CD14-positive monocyte (primary cell): ENCODE data around the gene PSMD12. TPM values are rescaled to one million over a fixed set of nuclear protein-coding genes. Genes with fewer than 3 reads are reported as not detected.
"Not testable (repeated sequence)": the region's sequence is repeated elsewhere in the genome, so short reads cannot be mapped to it uniquely, and the experiment has no call there.

Experiments used
- DNase-seq, 3 donors: peaks; one replicate each; pipeline ENCODE4 v3.0.0-alpha.2; 2011 to 2022
- H2AFZ ChIP-seq: 2 replicates; pipeline ENCODE4 v1.6.0; 2012; ENCODE audit warnings: mild to moderate bottlenecking, low read depth, low read length, inconsistent platforms; ENCODE audit not compliant: insufficient read depth, poor library complexity, severe bottlenecking
- H3K27ac ChIP-seq, 2 donors: 1 replicate in 1 of 2; 2 replicates in 1 of 2; pipeline ENCODE4 v1.5.1; 2012 to 2013; ENCODE audit warnings: low read length in 2 of 2, control low read depth in 1 of 2, inconsistent platforms in 1 of 2, low read depth in 1 of 2, mild to moderate bottlenecking in 1 of 2
- H3K27me3 ChIP-seq, 2 donors: one replicate each; pipeline versions ENCODE4 v1.6.0 to v1.6.1; 2011 to 2013; ENCODE audit warnings: low read length in 2 of 2; ENCODE audit not compliant: control insufficient read depth in 2 of 2, insufficient read depth in 2 of 2
- H3K36me3 ChIP-seq, 2 donors: replicated peaks in 1 of 2; 1 replicate in 1 of 2; 2 replicates in 1 of 2; pipeline versions ENCODE4 v1.5.1 to v1.6.1; 2012 to 2013; ENCODE audit warnings: low read length in 2 of 2, control low read depth in 1 of 2, inconsistent platforms in 1 of 2, mild to moderate bottlenecking in 1 of 2; ENCODE audit not compliant: insufficient read depth in 2 of 2, control insufficient read depth in 1 of 2
- H3K4me1 ChIP-seq, 2 donors: 1 replicate in 1 of 2; 2 replicates in 1 of 2; pipeline versions ENCODE4 v1.5.1 to v1.6.1; 2012 to 2013; ENCODE audit warnings: low read length in 2 of 2, control low read depth in 1 of 2, inconsistent platforms in 1 of 2, mild to moderate bottlenecking in 1 of 2, moderate library complexity in 1 of 2; ENCODE audit not compliant: insufficient read depth in 2 of 2, control insufficient read depth in 1 of 2
- H3K4me2 ChIP-seq: replicated peaks from 2 replicates; pipeline ENCODE3; 2012; ENCODE audit warnings: low read length, moderate library complexity, mild to moderate bottlenecking; ENCODE audit not compliant: poor library complexity, severe bottlenecking; ENCODE audit errors: extremely low read depth
- H3K4me3 ChIP-seq, 3 experiments: fragments of 200-600 bp in 1 of 3; sonication (generic) in 1 of 3; replicated peaks in 1 of 3; 1 replicate in 2 of 3; 2 replicates in 1 of 3; pipeline ENCODE4 v1.5.1; 2011 to 2013; ENCODE audit warnings: low read length in 3 of 3, mild to moderate bottlenecking in 3 of 3, control low read depth in 2 of 3, low read depth in 2 of 3, inconsistent platforms in 1 of 3, moderate library complexity in 1 of 3
- H3K79me2 ChIP-seq: 2 replicates; pipeline ENCODE4 v1.6.0; 2012; ENCODE audit warnings: mild to moderate bottlenecking, control low read depth, inconsistent platforms, low read length, moderate library complexity; ENCODE audit not compliant: insufficient read depth
- H3K9ac ChIP-seq: 2 replicates; pipeline ENCODE4 v1.6.0; 2017; ENCODE audit warnings: low read length, mild to moderate bottlenecking; ENCODE audit not compliant: insufficient read depth, poor library complexity, severe bottlenecking
- H3K9me3 ChIP-seq, 2 donors: replicated peaks in 1 of 2; 1 replicate in 1 of 2; 2 replicates in 1 of 2; pipeline versions ENCODE4 v1.5.1 to v1.6.1; 2012 to 2013; ENCODE audit warnings: low read length in 2 of 2, control low read depth in 1 of 2; ENCODE audit not compliant: control insufficient read depth in 1 of 2, insufficient read depth in 1 of 2
- H4K20me1 ChIP-seq: 2 replicates; pipeline ENCODE4 v1.6.0; 2012; ENCODE audit warnings: mild to moderate bottlenecking, low read length, control low read depth, moderate library complexity; ENCODE audit not compliant: insufficient read depth
- H3K27ac Mint-ChIP-seq, 7 donors: one replicate each; pipeline ENCODE4 v1.8.0; 2020; ENCODE audit warnings: mild to moderate bottlenecking in 7 of 7, mixed read lengths in 7 of 7, moderate library complexity in 6 of 7, inconsistent platforms in 2 of 7
- H3K27me3 Mint-ChIP-seq, 3 donors: one replicate each; pipeline ENCODE4 v1.8.0; 2021 to 2022; ENCODE audit warnings: low read depth in 3 of 3, mild to moderate bottlenecking in 3 of 3, mixed read lengths in 3 of 3, moderate library complexity in 3 of 3, inconsistent platforms in 1 of 3
- H3K36me3 Mint-ChIP-seq, 2 donors: one replicate each; pipeline ENCODE4 v1.8.0; 2020; ENCODE audit warnings: mixed read lengths in 2 of 2, inconsistent platforms in 1 of 2, mild to moderate bottlenecking in 1 of 2
- H3K4me1 Mint-ChIP-seq: one replicate; pipeline ENCODE4 v1.8.0; 2020; ENCODE audit warnings: mild to moderate bottlenecking, mixed read lengths
- H3K4me3 Mint-ChIP-seq, 2 donors: one replicate each; pipeline ENCODE4 v1.8.0; 2020; ENCODE audit warnings: mild to moderate bottlenecking in 2 of 2, mixed read lengths in 2 of 2, moderate library complexity in 1 of 2
- H3K9me3 Mint-ChIP-seq, 7 donors: one replicate each; pipeline ENCODE4 v1.8.0; 2020 to 2022; ENCODE audit warnings: mixed read lengths in 7 of 7, mild to moderate bottlenecking in 6 of 7, moderate library complexity in 6 of 7, inconsistent platforms in 2 of 7
- CTCF ChIP-seq: fragments of 200-600 bp; IDR thresholded peaks from one replicate; pipeline ENCODE4 v1.8.0; 2022; ENCODE audit warnings: antibody characterized with exemption, mild to moderate bottlenecking
- WGBS: methylation state at CpG from one replicate; pipeline ENCODE4 v1.1.5; 2013; ENCODE audit warnings: missing lambda C conversion rate; ENCODE audit not compliant: insufficient coverage; 5-methylcytosine and 5-hydroxymethylcytosine counted together
- intact Hi-C, 2 donors: fragments of 100-400 bp; cut with micrococcal nuclease; formaldehyde crosslinking; loops; one replicate each; pipeline versions ENCODE4 v1.15.0 to v1.15.1; 2023
- polyA plus RNA-seq, 3 donors: library from polyadenylated mRNA; depleted of rRNA in 1 of 3; unstranded in 2 of 3; stranded (reverse) in 1 of 3; fragments of 300-500 nt in 2 of 3; fragments of >200 nt in 1 of 3; fragmentation: Illumina TruSeq in 2 of 3; gene quantifications; 1 replicate in 2 of 3; 2 replicates in 1 of 3; pipeline ENCODE4 v1.2.3, GENCODE V29; 2012 to 2021

PSMD12 gene
- polyA plus RNA-seq, 3 donors, result 16.2 to 30.7 (median 17.8) TPM

- Histone ChIP-seq H3K4me3 (no peak overlapping the region), H3K9me3 (no peaks in the 10 kb centered on the region), H4K20me1 (no peaks in the 10 kb centered on the region), H3K79me2 (no peaks in the 10 kb centered on the region), H2AFZ (no peak overlapping the region), H3K4me2 (no peak overlapping the region), H3K4me1 (no peaks in the 10 kb centered on the region), H3K9ac (no peak overlapping the region), H3K27me3 (no peaks in the 10 kb centered on the region), H3K36me3 (peaks cover 26 to 31% of the 10 kb centered on the region in 2 donors), H3K27ac (no peak overlapping the region)
- Mint-ChIP-seq H3K27ac (peak overlapping the region in 1 of 7 donors; percentile 25), H3K9me3 (peaks cover 0 to 5% (median 0%) of the 10 kb centered on the region in 7 donors), H3K27me3 (peaks cover 0 to 2% (median 0%) of the 10 kb centered on the region in 3 donors), H3K36me3 (peaks cover 33 to 47% of the 10 kb centered on the region in 2 donors), H3K4me1 (no peaks in the 10 kb centered on the region), H3K4me3 (no peak overlapping the region)
- no peak for DNase-seq
- intact Hi-C loops, result no loop called here
- TF ChIP-seq CTCF, result no peak
- 88% methylated on average over 8 of the region's 12 CpGs for WGBS
These were observed 29.5 kb downstream of the PSMD12 start for GRCh38 chr17:67336859-67337258.

- Histone ChIP-seq H3K4me2 (no peak overlapping the region), H3K79me2 (no peaks in the 10 kb centered on the region), H3K9ac (no peak overlapping the region), H3K4me3 (no peak overlapping the region), H4K20me1 (no peaks in the 10 kb centered on the region), H3K9me3 (no peaks in the 10 kb centered on the region), H3K27me3 (no peaks in the 10 kb centered on the region), H3K36me3 (peaks cover 11 to 16% of the 10 kb centered on the region in 2 donors), H3K27ac (no peak overlapping the region), H3K4me1 (no peaks in the 10 kb centered on the region), H2AFZ (no peak overlapping the region)
- 86% methylated on average over 2 of the region's 5 CpGs for WGBS
- H3K4me3 Mint-ChIP-seq, result no peak overlapping the region
- no peaks in the 10 kb centered on the region for H3K4me1 Mint-ChIP-seq
- intact Hi-C loops, result no loop called here
- peaks cover 21 to 31% of the 10 kb centered on the region in 2 donors for H3K36me3 Mint-ChIP-seq
- no peak for TF ChIP-seq CTCF
- peaks cover 0 to 5% (median 0%) of the 10 kb centered on the region in 7 donors for H3K9me3 Mint-ChIP-seq
- peaks cover 0 to 2% (median 0%) of the 10 kb centered on the region in 3 donors for H3K27me3 Mint-ChIP-seq
- no peak for DNase-seq
- H3K27ac Mint-ChIP-seq, result no peak overlapping the region
These were observed 31.0 kb downstream of the PSMD12 start for GRCh38 chr17:67335245-67335835.

GRCh38 chr17:67332162-67332508, 34.2 kb downstream of the PSMD12 start:
- H3K27me3 Mint-ChIP-seq, H3K4me1 ChIP-seq: not testable (repeated sequence)
- WGBS, result 100% methylated on average over 1 of the region's 1 CpG

More at GRCh38 chr17:67332162-67332508, 34.2 kb downstream of the PSMD12 start:
- H3K27me3 ChIP-seq, H3K27ac ChIP-seq, H3K27ac Mint-ChIP-seq, H3K4me2 ChIP-seq, H3K36me3 ChIP-seq, H3K36me3 Mint-ChIP-seq, H4K20me1 ChIP-seq, H3K4me3 ChIP-seq, H3K9me3 ChIP-seq, H3K4me1 Mint-ChIP-seq, DNase-seq, H2AFZ ChIP-seq, H3K79me2 ChIP-seq, H3K4me3 Mint-ChIP-seq, intact Hi-C loops, H3K9ac ChIP-seq: not testable (repeated sequence)
- peaks cover 3 to 11% (median 7%) of the 10 kb centered on the region in 7 donors for H3K9me3 Mint-ChIP-seq
